NCI-H146 treated with DMSO at 0.1 percent for 48 hours (cell line): ENCODE data around the gene LEFTY1.
"Not testable (repeated sequence)": the region's sequence is repeated elsewhere in the genome, so short reads cannot be mapped to it uniquely, and the experiment has no call there.

Experiments
- DNase-seq: peaks from one replicate; lab custom pipeline; 2025; ENCODE audit not compliant: unreplicated experiment; lab: John Stamatoyannopoulos, UW

Gene LEFTY1

DNA sequence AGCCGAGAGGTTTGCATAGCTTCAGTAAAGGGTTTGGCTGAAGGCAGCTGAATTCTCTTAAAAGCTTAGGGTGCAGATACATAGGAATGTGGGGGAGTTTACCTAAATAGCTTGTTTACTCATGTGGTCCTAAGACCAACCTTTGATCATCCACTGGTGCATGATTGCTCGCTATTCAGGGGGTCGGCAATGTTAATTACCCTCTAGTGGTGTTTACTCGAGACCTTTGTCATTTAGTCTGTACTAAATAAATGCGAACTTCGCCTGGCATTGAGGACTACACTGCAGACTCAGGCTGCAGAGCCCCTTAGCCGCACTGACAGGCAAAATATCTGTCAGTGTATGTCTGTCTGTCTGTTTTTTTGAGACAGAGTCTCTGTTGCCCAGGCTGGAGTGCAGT lies 38.6 kb downstream of the LEFTY1 start:
- no peak for DNase-seq

DNA sequence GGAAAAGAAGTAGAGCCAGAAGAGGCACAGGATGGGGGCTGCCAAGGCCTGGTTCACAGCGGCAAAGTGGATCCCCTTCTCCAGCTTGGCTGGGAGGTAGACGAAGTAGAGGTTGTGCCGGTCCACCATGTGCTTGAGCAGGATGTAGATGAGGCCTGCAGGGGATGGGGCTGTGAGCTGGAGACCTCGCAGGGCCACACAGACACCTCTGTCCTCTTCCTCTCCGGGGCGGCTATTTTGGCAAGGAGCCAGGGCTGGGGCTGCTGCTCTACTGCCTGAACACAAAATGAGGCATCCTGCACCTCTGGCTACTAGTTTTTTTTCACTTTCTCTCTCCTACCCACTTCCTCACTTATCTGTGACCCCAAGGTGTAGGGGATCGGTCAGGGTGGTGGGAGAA lies 39.0 kb downstream of the LEFTY1 start:
- no peak for DNase-seq

- DNase-seq: no peak
Observed at GRCh38 chr1:225848030-225848955, 40.7 kb downstream of the LEFTY1 start.

- DNase-seq: peak; percentile 88
Observed at GRCh38 chr1:225847610-225848009, 41.3 kb downstream of the LEFTY1 start.

DNA sequence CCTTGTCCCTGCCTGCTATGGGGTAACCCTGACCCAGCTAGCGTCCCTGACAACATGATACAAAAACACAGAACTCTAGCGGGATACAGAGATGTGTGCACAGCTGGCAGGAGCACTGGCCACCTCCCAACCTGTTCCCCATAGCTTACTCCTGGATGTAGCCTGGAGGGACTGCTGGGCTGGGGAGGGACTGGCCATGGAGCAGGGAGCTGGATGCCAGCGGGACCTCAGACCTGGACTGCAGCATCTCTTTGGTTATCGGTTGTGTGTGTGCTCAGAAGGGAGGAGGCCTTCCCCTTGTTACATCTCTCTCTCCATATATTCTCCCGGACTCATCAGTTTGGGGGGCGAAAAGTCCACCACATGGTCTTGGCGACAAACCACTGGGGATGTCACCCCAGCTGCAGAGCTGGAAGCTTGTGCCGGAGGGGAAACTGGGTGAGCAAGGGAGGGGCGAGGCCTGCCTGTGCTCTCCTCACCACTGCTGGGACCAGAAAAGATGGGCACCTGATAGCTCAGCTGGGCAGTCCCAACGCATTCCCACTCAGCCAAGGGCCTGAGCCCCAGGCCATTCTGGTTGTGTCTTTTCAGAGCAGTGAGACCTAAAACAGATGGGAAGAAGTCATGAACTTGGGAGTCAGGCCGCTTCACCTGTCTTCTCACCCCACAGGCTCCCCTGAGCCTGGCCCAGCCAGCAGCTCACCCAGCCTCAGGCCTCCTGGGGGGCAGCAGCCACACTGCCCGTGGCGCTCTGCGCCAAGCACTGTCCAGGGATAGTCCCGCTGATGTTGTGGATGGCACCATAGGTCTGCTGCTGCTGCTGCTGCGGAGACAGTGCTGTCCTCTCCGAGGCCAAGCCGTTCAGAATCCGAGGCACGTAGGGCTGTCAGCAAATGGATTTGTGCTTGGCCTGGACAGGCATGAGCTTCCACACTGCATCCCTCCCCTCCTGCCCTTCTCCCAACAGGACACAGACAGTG lies 42.3 kb downstream of the LEFTY1 start:
- DNase-seq: no peak

GRCh38 chr1:225845571-225846259 lies 43.2 kb downstream of the LEFTY1 start:
- DNase-seq: no peak

DNA sequence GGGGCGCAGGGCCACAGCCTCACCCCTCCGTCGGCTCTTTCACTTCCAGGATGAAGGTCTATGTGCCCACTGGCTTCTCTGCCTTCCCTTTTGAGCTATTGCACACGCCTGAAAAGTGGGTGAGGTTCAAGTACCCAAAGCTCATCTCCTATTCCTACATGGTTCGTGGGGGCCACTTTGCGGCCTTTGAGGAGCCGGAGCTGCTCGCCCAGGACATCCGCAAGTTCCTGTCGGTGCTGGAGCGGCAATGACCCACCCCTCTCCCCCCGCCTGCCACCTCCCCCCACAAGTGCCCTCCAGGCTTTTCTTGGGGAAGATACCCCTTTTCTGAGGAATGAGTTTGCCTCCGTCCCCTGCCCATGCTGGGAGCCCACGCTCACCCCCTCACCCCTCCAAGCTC lies 43.8 kb downstream of the LEFTY1 start:
- DNase-seq: no peak

GRCh38 chr1:225844236-225845061 lies 44.5 kb downstream of the LEFTY1 start:
- no peak for DNase-seq

- no peak for DNase-seq
Observed at GRCh38 chr1:225843426-225843795, 45.5 kb downstream of the LEFTY1 start.

- no peak for DNase-seq
Observed at GRCh38 chr1:225842788-225843425, 46.0 kb downstream of the LEFTY1 start.

GRCh38 chr1:225842074-225842473 lies 46.9 kb downstream of the LEFTY1 start:
- DNase-seq: no peak

- DNase-seq: no peak
Observed at GRCh38 chr1:225840713-225841112, 48.2 kb downstream of the LEFTY1 start.

DNA sequence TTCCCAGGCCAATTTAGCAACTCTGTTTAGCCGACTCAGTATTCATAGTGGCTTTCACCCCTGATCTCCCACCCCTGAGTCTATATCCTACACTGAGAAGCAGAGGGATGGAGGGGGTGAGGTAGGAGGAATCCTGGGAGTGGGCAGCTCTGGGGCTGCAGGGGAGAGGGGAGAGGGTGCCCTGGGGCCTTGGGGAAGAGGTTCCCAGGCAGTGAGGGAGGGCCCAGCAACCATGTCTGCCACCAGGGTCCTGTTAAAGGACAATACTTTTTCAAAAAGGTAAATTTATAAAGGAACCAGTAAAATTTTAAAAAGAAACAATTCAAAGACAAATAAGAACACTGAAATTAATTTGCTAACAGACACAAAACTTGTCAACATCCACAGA lies 48.7 kb downstream of the LEFTY1 start:
- DNase-seq: no peak

DNA sequence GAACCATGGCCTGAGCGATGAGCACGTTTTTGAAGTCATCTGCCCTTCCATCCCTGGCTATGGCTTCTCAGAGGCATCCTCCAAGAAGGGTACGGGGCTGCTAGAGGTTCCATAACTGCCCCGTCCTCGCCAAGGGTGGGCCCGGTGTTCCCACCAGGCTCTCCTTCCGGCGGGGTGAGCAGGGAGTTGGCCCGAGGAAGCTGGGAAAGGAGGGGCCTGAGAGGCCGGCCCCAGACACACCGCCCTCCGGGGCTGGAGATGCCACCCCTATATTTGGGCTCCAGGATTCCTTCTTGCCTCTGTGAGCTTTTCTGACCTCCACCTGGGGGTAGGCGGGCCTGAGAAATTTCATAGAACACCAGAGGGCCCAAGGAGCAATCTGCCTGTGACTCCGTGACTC lies 50.2 kb downstream of the LEFTY1 start:
- no peak for DNase-seq

GRCh38 chr1:225836296-225836695 lies 52.6 kb downstream of the LEFTY1 start:
- DNase-seq: not testable (repeated sequence)
